Stimulated activated CD8-positive, alpha-beta memory T cell treated with anti-CD3 and anti-CD28 coated beads, Interleukin-12 subunit alpha, Interleukin-12 subunit beta, amount 100 ng/mL, for 24 hours (primary cell): Measurements from ENCODE around the gene PEPD.

ENCODE experiments used
- DNase-seq: peaks from one replicate; pipeline ENCODE4 v3.0.0-alpha.2; 2020; ENCODE audit errors: extremely low read depth

The PEPD gene

GRCh38 chr19:33422369-33423180 is 99.0 kb downstream of the PEPD start:
- DNase-seq, result no peak

- no peak for DNase-seq
These were observed 100.2 kb downstream of the PEPD start for GRCh38 chr19:33421368-33421767.

GRCh38 chr19:33420821-33421220 is 100.8 kb downstream of the PEPD start:
- DNase-seq, result no peak

DNA sequence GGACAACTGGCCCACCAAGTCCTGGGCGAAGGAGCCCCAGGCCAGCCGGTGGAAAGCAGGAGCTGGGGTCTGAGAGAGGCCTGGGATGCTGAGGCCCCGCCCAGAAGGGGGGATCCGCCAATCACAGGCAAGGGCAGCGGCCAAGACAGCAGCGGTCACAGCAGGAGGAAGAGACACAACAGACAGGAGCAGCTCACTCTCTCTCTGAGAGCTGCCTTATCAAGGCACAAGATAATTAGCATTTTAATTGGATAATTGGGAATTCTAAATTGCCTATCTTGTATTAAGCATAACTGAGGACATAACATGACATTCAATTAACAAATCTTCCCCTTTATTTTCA is 101.8 kb downstream of the PEPD start:
- no peak for DNase-seq

DNA sequence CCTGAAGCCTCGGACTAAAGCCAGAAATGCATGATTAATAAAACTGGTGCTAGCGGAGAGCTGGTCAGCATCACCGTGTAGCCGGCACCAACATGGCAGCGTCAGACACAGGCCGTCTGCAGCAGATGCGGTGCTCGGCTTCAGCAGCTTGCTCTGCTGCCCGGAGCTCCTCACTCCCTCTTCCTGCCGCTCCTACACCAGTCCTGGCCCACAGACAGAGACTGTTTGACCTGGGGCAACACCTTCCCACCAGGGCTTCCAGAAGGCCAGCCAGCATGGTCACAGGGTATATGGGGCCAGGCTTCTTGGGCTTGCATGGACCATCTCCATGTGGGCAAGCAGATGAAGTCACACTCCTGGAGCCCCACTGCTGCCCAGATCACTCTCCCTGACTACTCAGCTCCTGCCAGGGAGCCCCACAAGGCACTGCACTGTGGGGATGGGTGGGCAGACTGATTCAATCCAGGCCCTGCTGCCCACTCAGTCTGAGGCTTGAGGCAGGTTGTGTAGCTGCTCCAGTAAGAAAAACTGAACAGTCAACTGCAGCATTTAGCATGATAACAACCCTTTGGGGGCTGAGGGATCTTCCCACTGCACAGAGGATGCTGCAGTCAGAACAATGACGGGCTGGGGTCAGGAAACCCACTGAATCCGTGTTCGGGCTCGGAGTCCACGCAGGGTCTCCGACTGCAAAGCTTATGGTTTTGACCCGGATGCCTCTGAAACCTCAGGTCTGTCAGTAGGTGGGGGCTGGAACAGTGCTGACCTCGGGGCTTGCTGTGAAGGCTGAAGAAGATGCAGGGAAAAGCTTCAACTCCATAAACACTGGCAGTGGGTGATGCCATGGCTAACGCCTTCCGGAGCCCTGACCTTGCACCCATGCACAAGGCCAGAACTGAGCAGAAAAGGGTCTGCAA is 102.5 kb downstream of the PEPD start:
- DNase-seq, result no peak

DNA sequence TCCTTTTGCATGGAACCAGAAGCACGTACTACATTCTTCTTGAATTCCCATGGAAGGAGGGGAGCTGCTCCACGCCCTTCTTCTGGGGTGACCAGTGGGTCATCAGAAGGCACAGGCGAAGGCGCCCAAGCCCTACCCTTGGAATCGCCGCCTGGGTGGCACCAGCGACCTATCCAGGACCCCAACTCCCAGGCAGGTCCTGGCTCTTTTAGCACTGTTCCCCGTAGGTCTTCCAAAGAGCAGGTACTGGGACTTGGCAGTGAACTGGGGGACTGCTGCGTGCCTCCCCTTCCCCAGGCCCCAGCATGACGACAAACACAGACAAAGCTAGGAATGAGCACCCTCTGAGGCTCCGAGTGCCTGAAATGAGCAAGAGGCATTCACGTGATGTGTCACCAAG is 103.1 kb downstream of the PEPD start:
- DNase-seq, result no peak

- DNase-seq, result no peak
These were observed 103.8 kb downstream of the PEPD start for GRCh38 chr19:33417751-33418150.

DNA sequence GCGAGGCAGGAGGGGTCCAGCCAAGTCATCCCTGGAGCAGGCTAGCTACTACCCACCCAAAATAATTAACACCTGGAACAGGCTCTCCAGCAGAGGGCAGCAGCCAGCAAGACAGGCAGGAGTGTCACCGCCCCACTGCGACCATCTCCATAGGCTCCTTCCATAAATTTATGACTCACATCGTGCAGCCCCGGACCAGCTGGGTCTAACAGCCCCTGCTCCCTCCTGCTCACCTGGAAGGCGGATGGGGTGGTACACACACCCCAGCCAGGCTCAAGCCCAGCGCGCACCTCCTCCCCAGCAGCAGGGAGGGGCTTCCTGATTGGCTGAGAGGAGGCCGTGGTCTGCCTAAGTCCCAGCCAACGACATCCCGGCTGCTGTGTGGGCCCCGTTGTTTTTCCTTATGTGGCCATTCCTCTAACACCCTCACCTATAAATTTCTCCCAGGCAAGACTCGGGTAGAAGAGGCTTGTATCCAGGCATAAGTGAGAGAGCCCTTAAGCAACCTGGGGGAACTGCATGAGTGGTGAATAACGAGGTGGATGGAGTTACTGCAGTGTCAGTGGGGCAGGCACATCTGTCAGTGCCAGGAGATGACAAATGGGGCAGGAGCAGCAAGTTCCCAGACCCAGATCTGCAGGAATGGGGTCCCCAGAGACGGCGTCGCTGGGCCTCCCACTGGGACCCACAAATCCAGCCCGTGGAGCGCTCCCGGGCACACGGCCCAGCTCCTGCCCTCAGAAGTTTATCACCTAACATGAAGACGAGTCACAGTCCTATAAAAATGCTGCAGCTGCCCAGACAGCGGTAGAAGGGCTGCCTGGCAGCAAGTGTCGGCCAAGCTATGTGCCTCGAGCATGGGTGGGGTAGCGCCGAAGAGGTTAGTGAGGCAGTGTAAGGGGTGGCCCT is 105.0 kb downstream of the PEPD start:
- peak; percentile 39 for DNase-seq

GRCh38 chr19:33414667-33415605 is 106.7 kb downstream of the PEPD start:
- DNase-seq, result no peak

GRCh38 chr19:33413868-33414666 is 107.5 kb downstream of the PEPD start:
- DNase-seq, result no peak

GRCh38 chr19:33413426-33413725 is 108.2 kb downstream of the PEPD start:
- DNase-seq, result no peak

DNA sequence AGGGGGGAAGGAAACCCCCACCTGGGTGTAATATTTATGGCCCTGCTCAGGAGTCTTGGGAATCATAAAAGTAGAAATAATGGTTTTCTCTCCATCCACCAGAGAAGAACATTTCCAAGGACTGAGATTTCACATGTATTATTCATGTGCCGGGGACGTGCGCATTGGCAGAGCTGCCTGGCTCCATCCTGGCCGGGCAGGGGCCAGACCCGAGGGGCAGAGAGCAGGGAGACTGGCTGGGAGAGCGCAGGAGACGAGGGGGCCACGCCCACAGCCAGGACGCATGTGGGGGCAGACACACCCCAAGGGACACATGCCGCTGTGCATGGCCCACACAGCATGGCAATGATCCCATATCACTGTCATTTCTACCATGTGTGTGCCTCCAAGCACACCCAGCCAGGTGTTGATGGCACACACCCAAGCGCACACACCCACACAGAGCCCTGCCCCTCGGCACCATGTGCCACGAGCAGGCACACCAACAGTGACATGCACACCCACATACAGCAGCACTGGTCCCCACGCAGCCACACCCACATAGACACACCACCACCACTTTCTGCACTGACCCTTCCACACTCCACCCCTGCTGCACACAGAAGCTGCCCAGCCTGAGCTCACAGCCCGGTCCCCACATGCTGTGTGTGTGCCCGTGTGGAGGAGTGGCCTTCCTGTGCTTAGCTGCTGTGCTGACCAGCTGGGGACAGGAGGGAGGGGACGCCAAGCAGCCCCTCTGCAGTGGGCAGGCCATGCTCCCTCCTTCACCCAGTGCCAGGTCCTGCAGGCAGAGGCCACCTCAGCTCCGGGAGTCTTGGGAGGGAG is 108.8 kb downstream of the PEPD start:
- DNase-seq, result no peak

DNA sequence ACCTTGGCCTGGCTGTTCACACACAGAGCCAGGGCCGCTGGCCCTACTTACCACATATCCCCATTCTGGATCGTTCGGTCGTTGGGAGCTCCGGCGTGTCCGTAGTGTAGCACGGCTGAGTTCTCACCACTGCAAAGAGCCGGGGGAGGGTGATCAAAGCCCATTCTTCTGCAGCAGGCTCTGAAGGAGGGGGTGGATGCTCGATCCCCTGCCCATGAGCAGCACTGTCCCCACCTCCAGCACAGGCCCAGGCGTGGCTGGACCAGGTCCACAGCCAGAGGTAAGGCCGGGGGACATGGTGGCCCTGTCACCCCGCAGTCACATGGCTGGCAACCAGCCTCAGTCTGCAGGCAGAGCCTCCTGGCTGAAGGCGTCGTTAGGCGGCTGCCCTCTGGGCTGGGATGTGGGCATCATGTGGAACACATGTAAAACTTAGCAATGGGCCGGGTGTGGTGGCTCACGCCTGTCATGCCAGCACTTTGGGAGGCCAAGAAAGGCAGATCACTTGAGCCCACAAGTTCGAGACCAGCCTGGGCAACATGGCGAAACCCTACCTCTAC is 109.9 kb downstream of the PEPD start:
- no peak for DNase-seq

DNA sequence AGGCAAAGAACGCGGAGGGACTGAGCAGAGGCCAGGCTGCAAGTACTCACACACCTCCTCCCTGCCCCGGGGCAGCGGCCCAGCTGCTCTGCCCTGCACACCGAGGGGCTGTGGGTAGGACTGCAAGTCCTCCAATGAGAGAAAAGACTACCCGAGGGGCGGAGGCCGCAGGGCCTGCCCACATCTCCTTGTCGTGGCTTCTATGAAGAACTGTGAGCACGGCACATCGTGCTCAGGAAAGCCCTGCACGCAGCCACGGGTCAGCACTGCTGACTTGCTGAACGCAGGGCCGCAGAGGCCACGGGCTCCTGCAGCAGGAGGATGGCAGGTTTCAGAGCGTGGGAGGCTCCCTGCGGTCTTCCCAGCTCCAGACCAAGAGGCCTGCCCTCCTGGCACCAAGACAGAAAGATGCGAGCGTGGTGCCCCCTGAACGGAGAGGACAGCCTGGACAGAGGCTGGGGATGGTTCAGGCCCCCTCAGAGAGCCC is 110.6 kb downstream of the PEPD start:
- no peak for DNase-seq

DNA sequence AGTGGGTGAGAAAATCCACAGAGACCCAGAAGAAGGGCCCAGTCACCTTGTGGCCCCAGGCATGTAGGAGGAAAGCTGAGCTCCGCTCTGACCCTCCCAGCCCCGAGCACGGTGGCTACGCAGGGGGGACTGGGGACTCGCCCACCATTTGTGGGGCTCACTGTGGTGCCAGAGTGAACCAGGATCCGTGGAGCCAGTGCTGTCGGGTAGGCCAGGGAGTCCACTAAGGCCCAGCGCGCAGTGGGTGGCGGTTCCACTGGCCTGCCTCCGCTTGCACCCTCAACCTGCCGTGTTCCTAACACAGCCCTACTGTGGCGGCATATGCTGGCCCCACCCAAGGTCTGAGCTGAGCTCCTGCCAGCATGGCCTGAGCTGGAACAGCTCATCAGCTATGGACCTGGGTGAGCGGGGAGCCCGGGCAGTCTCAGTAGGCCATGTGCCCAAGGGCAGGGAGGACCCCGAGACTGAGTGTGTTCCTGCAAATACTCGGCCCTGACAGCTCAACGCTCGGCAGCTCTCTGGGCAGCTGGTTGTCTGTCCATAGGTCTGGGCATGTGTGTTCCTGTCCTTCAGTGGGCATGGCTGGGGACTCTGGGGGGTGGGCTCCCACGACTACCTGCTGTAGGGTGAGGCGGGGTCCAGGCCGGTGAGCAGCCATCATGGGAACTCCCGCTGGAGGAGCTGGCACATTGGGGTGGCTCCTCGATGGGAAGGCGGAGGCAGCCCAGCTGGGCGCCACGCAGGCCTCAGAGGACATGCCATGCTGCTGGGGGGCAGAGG is 111.5 kb downstream of the PEPD start:
- no peak for DNase-seq

- no peak for DNase-seq
These were observed 112.8 kb downstream of the PEPD start for GRCh38 chr19:33408538-33409434.

GRCh38 chr19:33408116-33408515 is 113.5 kb downstream of the PEPD start:
- no peak for DNase-seq
